ENCODE results near the gene SLC9A7. TPM values are rescaled to one million over a fixed set of nuclear protein-coding genes. Genes with fewer than 3 reads are reported as not detected.

The SLC9A7 gene
- total RNA-seq, 2 experiments from 2014 or later: 2.9 to 3.9 TPM

GRCh38 chrX:46573331-46573891 lies 185.5 kb downstream of the SLC9A7 start, which contains the start of gene CHST7:
TSS of gene CHST7 (plus strand) at chrX:46573765. CDS start at chrX:46573932, 167 bp downstream.
- DNase-seq (peak; percentile 71), ATAC-seq (ENCODE audit: low read depth) (peak; percentile 65)
- H3K27me3 Mint-ChIP-seq: peaks cover 4% of the 10 kb centered on the region
- POLR2A ChIA-PET: interaction anchor here (1.0 to 1.4 kb wide), 3 partner anchors 11 to 38 kb away, joined by 3 to 5 read pairs (median 4); no protein-coding TSS in a partner anchor
- peak within 1 kb of the TSS; percentile 83 for H3K4me3 Mint-ChIP-seq
- peaks cover 21% of the 10 kb centered on the region for H3K4me1 Mint-ChIP-seq
- H3K36me3 Mint-ChIP-seq: peaks cover 16% of the 10 kb centered on the region
- H3K9me3 Mint-ChIP-seq: no peaks in the 10 kb centered on the region
- peak within 1 kb of the TSS; percentile 66 for H3K27ac Mint-ChIP-seq

GRCh38 chrX:46572340-46572936 lies 186.5 kb downstream of the SLC9A7 start:
- Mint-ChIP-seq H3K4me3 (peak overlapping the region; percentile 83), H3K27ac (peak overlapping the region; percentile 66), H3K9me3 (no peaks in the 10 kb centered on the region), H3K4me1 (peaks cover 20% of the 10 kb centered on the region), H3K27me3 (peaks cover 4% of the 10 kb centered on the region), H3K36me3 (peaks cover 12% of the 10 kb centered on the region)
- ATAC-seq (ENCODE audit: low read depth) (no peak), DNase-seq (no peak)
- POLR2A ChIA-PET: interaction anchor here (0.6 to 1.4 kb wide), 4 partner anchors 10 to 39 kb away, joined by 3 to 5 read pairs (median 4); no protein-coding TSS in a partner anchor

GRCh38 chrX:46571423-46572339 lies 187.2 kb downstream of the SLC9A7 start:
- Mint-ChIP-seq H3K4me3 (peak overlapping the region; percentile 22), H3K4me1 (peaks cover 20% of the 10 kb centered on the region), H3K27me3 (peaks cover 4% of the 10 kb centered on the region), H3K36me3 (peaks cover 8% of the 10 kb centered on the region), H3K27ac (peak overlapping the region; percentile 66), H3K9me3 (no peaks in the 10 kb centered on the region)
- no peak for DNase-seq
- ATAC-seq (ENCODE audit: low read depth): no peak
- POLR2A ChIA-PET: interaction anchor here (1.2 kb wide), 1 partner anchor 9 kb away, joined by 4 read pairs; no protein-coding TSS in a partner anchor

GRCh38 chrX:46569621-46570020 lies 189.3 kb downstream of the SLC9A7 start:
- Mint-ChIP-seq H3K36me3 (peaks cover 2% of the 10 kb centered on the region), H3K4me1 (peaks cover 12% of the 10 kb centered on the region), H3K9me3 (no peaks in the 10 kb centered on the region), H3K27ac (no peak overlapping the region), H3K4me3 (no peak overlapping the region), H3K27me3 (no peaks in the 10 kb centered on the region)
- POLR2A ChIA-PET: no interaction called here
- ATAC-seq (ENCODE audit: low read depth): no peak
- DNase-seq: no peak

- ATAC-seq (ENCODE audit: low read depth) (no peak), DNase-seq (no peak)
- POLR2A ChIA-PET: no interaction called here
- no peaks in the 10 kb centered on the region for H3K27me3 Mint-ChIP-seq
- peaks cover 2% of the 10 kb centered on the region for H3K36me3 Mint-ChIP-seq
- H3K4me3 Mint-ChIP-seq: no peak overlapping the region
- H3K4me1 Mint-ChIP-seq: peaks cover 12% of the 10 kb centered on the region
- no peak overlapping the region for H3K27ac Mint-ChIP-seq
- H3K9me3 Mint-ChIP-seq: no peaks in the 10 kb centered on the region
Measured at GRCh38 chrX:46567388-46567787, 191.5 kb downstream of the SLC9A7 start.

GRCh38 chrX:46561824-46562657 lies 196.9 kb downstream of the SLC9A7 start:
- no peaks in the 10 kb centered on the region for H3K9me3 Mint-ChIP-seq
- H3K27me3 Mint-ChIP-seq: no peaks in the 10 kb centered on the region
- H3K27ac Mint-ChIP-seq: peak overlapping the region; percentile 39
- POLR2A ChIA-PET: interaction anchor here (0.8 kb wide), 1 partner anchor 11 kb away, joined by 4 read pairs; no protein-coding TSS in a partner anchor
- peaks cover 3% of the 10 kb centered on the region for H3K36me3 Mint-ChIP-seq
- peaks cover 13% of the 10 kb centered on the region for H3K4me1 Mint-ChIP-seq
- ATAC-seq (ENCODE audit: low read depth) (peak; percentile 74), DNase-seq (no peak)
- peak overlapping the region; percentile 43 for H3K4me3 Mint-ChIP-seq

GRCh38 chrX:46559062-46559461 lies 199.9 kb downstream of the SLC9A7 start:
- H3K4me3 Mint-ChIP-seq: no peak overlapping the region
- H3K4me1 Mint-ChIP-seq: peaks cover 13% of the 10 kb centered on the region
- no peak overlapping the region for H3K27ac Mint-ChIP-seq
- ATAC-seq (ENCODE audit: low read depth) (no peak), DNase-seq (no peak)
- no peaks in the 10 kb centered on the region for H3K27me3 Mint-ChIP-seq
- POLR2A ChIA-PET: no interaction called here
- no peaks in the 10 kb centered on the region for H3K9me3 Mint-ChIP-seq
- H3K36me3 Mint-ChIP-seq: peaks cover 3% of the 10 kb centered on the region

- no peaks in the 10 kb centered on the region for H3K9me3 Mint-ChIP-seq
- H3K4me1 Mint-ChIP-seq: no peaks in the 10 kb centered on the region
Measured at GRCh38 chrX:46554942-46555341, 204.0 kb downstream of the SLC9A7 start.

GRCh38 chrX:46553935-46554334 lies 205.0 kb downstream of the SLC9A7 start:
- Mint-ChIP-seq H3K4me1 (no peaks in the 10 kb centered on the region), H3K27me3 (no peaks in the 10 kb centered on the region), H3K4me3 (no peak overlapping the region), H3K27ac (no peak overlapping the region), H3K9me3 (no peaks in the 10 kb centered on the region), H3K36me3 (peaks cover 5% of the 10 kb centered on the region)
- POLR2A ChIA-PET: no interaction called here
- ATAC-seq (ENCODE audit: low read depth) (no peak), DNase-seq (no peak)

More at GRCh38 chrX:46554942-46555341, 204.0 kb downstream of the SLC9A7 start:
- Mint-ChIP-seq H3K27ac (no peak overlapping the region), H3K27me3 (no peaks in the 10 kb centered on the region), H3K4me3 (no peak overlapping the region), H3K36me3 (peaks cover 4% of the 10 kb centered on the region)
- no peak for DNase-seq
- ATAC-seq (ENCODE audit: low read depth): no peak
- POLR2A ChIA-PET: no interaction called here

GRCh38 chrX:46551494-46552128 lies 207.3 kb downstream of the SLC9A7 start:
- POLR2A ChIA-PET: no interaction called here
- Mint-ChIP-seq H3K4me3 (no peak overlapping the region), H3K27me3 (no peaks in the 10 kb centered on the region)

GRCh38 chrX:46549914-46550313 lies 209.0 kb downstream of the SLC9A7 start:
- Mint-ChIP-seq H3K4me1 (peaks cover 13% of the 10 kb centered on the region), H3K27me3 (no peaks in the 10 kb centered on the region), H3K27ac (no peak overlapping the region), H3K36me3 (peaks cover 8% of the 10 kb centered on the region), H3K4me3 (no peak overlapping the region), H3K9me3 (no peaks in the 10 kb centered on the region)
- ATAC-seq (ENCODE audit: low read depth): no peak
- POLR2A ChIA-PET: no interaction called here
- no peak for DNase-seq

More at GRCh38 chrX:46551494-46552128, 207.3 kb downstream of the SLC9A7 start:
- ATAC-seq (ENCODE audit: low read depth): no peak
- Mint-ChIP-seq H3K27ac (no peak overlapping the region), H3K36me3 (peaks cover 8% of the 10 kb centered on the region), H3K9me3 (no peaks in the 10 kb centered on the region), H3K4me1 (peaks cover 5% of the 10 kb centered on the region)
- no peak for DNase-seq
